ENCODE measurements around the gene ITM2C. TPM values are rescaled to one million over a fixed set of nuclear protein-coding genes. Genes with fewer than 3 reads are reported as not detected.

ITM2C gene
- total and polyA plus RNA-seq, 2 of the 8 experiments (the other 6 are each of a cell fraction or from before 2014, with no cell fraction given): 362 to 742 TPM

- TF ChIP-seq POLR2A (IDR thresholded peaks at IDR 0.05; ENCODE audit: control extremely low read depth in 1 of 2, low read depth in 2 of 2, low read length in 2 of 2): peak in 1 of 2 experiments; percentile 40; a peak in 1 of 3 replicates
- TF ChIP-seq SIRT6 (IDR thresholded peaks at IDR 0.05; ENCODE audit: low read length): no peak
- no peak for TF ChIP-seq TAF7 (optimal IDR thresholded peaks at IDR 0.05; ENCODE audit: borderline replicate concordance, low read depth, low read length)
- TF ChIP-seq BACH1 (IDR thresholded peaks at IDR 0.05; ENCODE audit: low read length): peak; percentile 25; the same call in 1 of the 2 replicates
- peak; percentile 17; the same call in 1 of the 2 replicates for TF ChIP-seq SIX5 (IDR thresholded peaks at IDR 0.05; ENCODE audit: low read depth, low read length)
- no peak for TF ChIP-seq E2F6 (IDR thresholded peaks at IDR 0.05)
- 0 out of 2 replicates have a peak, but pooled peaks have one; percentile 18 for TF ChIP-seq TCF12 (IDR thresholded peaks at IDR 0.05; ENCODE audit: low read depth, low read length)
- no peak for TF ChIP-seq SUZ12 (IDR thresholded peaks at IDR 0.05; ENCODE audit: low read length)
- no peak for TF ChIP-seq TAF1 (IDR thresholded peaks at IDR 0.05; ENCODE audit: low read depth, low read length)
- peak; percentile 45 for TF ChIP-seq CHD7 (IDR thresholded peaks at IDR 0.05; ENCODE audit: insufficient replicate concordance, low read length)
These were observed 3.6 kb downstream of the ITM2C start (continued) for GRCh38 chr2:230868161-230868946.
